SH-SY5Y (cell line): Measurements from ENCODE around the gene RYR3.

ENCODE experiments used
- GATA2 ChIP-seq: IDR thresholded peaks from 2 replicates; pipeline ENCODE4 v1.6.1; 2011; ENCODE audit warnings: mild to moderate bottlenecking, low read depth, low read length
- GATA3 ChIP-seq: IDR thresholded peaks from 2 replicates; pipeline ENCODE4 v1.6.1; 2011; ENCODE audit warnings: low read depth, mild to moderate bottlenecking, low read length, moderate library complexity

GRCh38 chr15:33569036-33569435 is 258.3 kb downstream of the RYR3 start:
- TF ChIP-seq GATA2 (no peak), GATA3 (no peak)
